ENCODE measurements around the gene RAD23A. TPM values are rescaled to one million over a fixed set of nuclear protein-coding genes. Genes with fewer than 3 reads are reported as not detected.

The RAD23A gene
- total and polyA plus RNA-seq, 10 of the 15 experiments (the other 5 are each of a cell fraction or from before 2014, with no cell fraction given): 8.8 to 198 (median 119) TPM

- Histone ChIP-seq H3K27ac (ENCODE audit: control insufficient read depth, insufficient read depth) (no peak overlapping the region), H3K9me3 (replicated peaks; ENCODE audit: control insufficient read depth, insufficient read depth, low read length) (no peaks in the 10 kb centered on the region), H3K4me3 (no peak overlapping the region), H3K79me2 (ENCODE audit: control insufficient read depth, insufficient read depth, low read length) (peaks cover 32% of the 10 kb centered on the region), H4K20me1 (ENCODE audit: control insufficient read depth, insufficient read depth) (no peaks in the 10 kb centered on the region), H3K9ac (ENCODE audit: control insufficient read depth, insufficient read depth, low read length) (no peak overlapping the region), H3K4me2 (ENCODE audit: control insufficient read depth, insufficient read depth) (no peak overlapping the region), H2AFZ (ENCODE audit: control insufficient read depth, low read depth, low read length) (no peak overlapping the region), H3K36me3 (ENCODE audit: control insufficient read depth in 2 of 2, insufficient read depth in 2 of 2, low read length in 1 of 2) (peaks cover 23 to 31% of the 10 kb centered on the region in 2 experiments), H3K4me1 (ENCODE audit: control insufficient read depth, insufficient read depth, low read length) (peaks cover 13% of the 10 kb centered on the region), H3K27me3 (replicated peaks in 1 of 2; ENCODE audit: control insufficient read depth in 2 of 2, insufficient read depth in 2 of 2, low read length in 1 of 2) (no peaks in the 10 kb centered on the region)
- no TSS peak for BruUV-seq (replicated peaks)
- FAIRE-seq (no peak), ATAC-seq (no peak), DNase-seq (ENCODE audit: low read depth, low spot score) (no peak)
- in situ Hi-C loops (cut with MboI): no loop called here
- POLR2A ChIA-PET: interaction anchor here (0.6 kb wide), 1 partner anchor 168 kb away, joined by 3 read pairs; no protein-coding TSS in a partner anchor
- no peak for TF ChIP-seq E4F1 (IDR thresholded peaks at IDR 0.05; ENCODE audit: borderline replicate concordance, partially characterized antibody)
- TF ChIP-seq CHD4 (IDR thresholded peaks at IDR 0.05): no peak
- peak; percentile 16; the same call in 1 of the 2 replicates for TF ChIP-seq POLR2A (IDR thresholded peaks at IDR 0.05; ENCODE audit: low read depth, low read length)
- RAD21 ChIA-PET (ENCODE audit: unreplicated experiment): interaction anchor here (1.4 kb wide), 1 partner anchor 50 kb away, joined by 4 read pairs; no protein-coding TSS in a partner anchor
- SMC1A ChIA-PET (ENCODE audit: uncharacterized antibody, unreplicated experiment): no interaction called here
- intact Hi-C loops (cut with micrococcal nuclease; ENCODE audit: unreplicated experiment): no loop called here
- CTCF ChIA-PET: interaction anchor here (0.7 to 1.2 kb wide), 2 partner anchors 16 to 64 kb away, joined by 4 read pairs; no protein-coding TSS in a partner anchor
- WGBS (ENCODE audit: insufficient coverage, insufficient replicate concordance, low lambda C conversion rate, missing lambda C conversion rate): 85% methylated on average over 16 of the region's 16 CpGs
These were observed 4.0 kb downstream of the RAD23A start for GRCh38 chr19:12949363-12950283.

Measured in GM12878 (cell line).